NCI-H1417 (cell line): Measurements from ENCODE around the gene ANKH.
"Not testable (repeated sequence)": the region's sequence is repeated elsewhere in the genome, so short reads cannot be mapped to it uniquely, and the experiment has no call there.

Experiments used
- DNase-seq, 3 experiments: peaks; one replicate each; lab custom pipeline; 2025; lab: John Stamatoyannopoulos, UW

Gene ANKH

DNA sequence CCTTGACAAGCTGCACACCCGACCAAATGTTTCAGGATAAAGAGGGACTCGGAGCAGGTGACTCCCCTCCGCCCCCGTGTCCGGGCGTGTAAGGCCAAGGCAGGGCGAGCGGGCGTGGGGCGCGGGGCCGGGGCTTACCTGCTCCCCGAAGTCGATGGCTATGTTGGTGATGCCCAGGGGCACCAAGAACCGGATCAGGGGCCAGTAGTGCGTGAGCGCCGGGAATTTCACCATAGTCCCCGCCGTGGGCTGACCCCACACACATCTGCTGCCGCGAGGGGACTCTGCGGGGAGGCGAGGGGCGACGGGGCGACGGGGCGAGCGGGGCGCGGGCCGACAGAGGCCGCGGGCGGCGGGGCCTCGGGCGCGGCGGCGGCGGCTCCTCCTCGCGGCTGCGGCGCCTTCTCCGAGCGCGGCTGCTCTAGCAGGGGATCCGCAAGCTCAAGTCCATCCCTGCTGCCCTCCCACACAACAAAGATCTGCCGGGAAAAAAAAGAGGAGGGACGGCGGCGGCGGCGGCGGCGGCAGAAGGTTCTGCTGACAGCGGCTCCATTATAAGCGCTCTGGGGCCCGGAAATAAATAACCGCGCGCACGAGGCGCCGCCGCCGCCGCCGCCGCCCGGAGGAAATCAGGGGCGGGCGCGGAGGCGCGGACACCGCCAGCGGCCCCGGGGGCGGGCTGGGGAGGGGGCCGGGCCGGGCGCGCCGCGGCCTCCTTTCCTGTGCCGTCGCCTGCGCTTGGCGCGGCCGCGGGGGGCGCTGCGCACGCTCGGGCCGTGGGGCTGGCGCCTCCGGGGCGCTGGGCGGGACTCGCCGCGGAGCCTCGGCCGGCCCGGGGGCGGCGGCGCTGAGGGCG lies at the start of gene ANKH:
Gene ANKH (minus strand): TSS at position 565 of the 856 bp plus-strand sequence. CDS start 331 bp downstream, at position 234.
- DNase-seq: peak; percentile 89 to 94 (median 92)

DNA sequence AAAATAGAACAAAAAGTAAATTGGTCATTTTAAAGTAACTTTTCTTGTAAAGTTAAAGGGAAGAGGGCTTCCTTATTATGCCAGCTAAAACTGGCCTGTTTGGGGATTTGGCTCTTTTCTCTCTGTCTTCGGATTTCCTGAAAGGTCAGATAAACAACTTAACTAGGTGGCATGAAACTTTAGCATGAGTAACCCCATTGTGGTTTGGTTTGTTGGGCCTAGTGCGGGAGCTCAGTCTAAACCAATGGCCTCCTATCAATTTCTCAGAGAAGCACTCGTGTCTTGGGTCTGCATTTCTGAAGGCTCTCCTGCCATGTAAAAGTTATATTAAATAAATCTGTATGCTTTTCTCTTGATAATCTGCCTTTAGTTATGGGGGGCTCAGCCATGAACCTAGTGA lies 48.5 kb upstream of the ANKH start:
- DNase-seq: no peak

DNA sequence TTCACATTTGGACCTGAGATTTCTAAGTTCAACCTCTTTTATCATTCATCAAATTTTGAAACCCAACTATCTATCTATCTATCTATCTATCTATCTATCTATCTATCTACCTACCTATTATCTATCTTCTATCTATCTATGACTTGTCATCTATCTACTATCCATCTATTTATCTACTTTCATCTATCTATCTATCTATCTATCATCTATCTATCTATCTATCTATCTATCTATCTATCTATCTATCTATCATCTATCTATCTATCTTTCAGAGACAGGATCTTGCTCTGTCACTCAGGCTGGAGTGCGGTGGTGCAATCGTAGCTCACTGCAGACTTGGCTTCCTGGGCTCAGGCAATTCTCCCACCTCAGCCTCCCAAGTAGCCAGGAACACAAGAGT lies 47.5 kb upstream of the ANKH start:
- not testable (repeated sequence) for DNase-seq

DNA sequence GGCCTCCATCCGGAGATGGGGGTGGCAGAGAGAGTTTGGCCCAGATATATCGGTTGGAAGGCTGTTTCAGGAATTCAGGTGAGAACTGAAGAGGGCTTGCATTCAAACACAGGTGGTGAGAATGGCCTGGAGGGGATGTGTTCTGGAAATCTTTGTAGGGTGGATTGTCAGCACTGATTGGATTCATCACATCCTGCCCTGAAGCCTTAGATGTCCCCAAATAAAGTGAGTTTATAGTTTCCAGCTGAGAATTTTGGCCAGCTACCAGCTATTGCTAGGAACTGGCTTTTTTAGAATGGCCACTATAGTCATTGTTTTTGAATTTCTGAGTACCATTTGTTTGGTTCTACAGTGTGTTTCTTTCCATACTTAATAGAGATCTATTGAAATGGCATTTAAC lies 46.1 kb upstream of the ANKH start:
- DNase-seq: no peak

DNA sequence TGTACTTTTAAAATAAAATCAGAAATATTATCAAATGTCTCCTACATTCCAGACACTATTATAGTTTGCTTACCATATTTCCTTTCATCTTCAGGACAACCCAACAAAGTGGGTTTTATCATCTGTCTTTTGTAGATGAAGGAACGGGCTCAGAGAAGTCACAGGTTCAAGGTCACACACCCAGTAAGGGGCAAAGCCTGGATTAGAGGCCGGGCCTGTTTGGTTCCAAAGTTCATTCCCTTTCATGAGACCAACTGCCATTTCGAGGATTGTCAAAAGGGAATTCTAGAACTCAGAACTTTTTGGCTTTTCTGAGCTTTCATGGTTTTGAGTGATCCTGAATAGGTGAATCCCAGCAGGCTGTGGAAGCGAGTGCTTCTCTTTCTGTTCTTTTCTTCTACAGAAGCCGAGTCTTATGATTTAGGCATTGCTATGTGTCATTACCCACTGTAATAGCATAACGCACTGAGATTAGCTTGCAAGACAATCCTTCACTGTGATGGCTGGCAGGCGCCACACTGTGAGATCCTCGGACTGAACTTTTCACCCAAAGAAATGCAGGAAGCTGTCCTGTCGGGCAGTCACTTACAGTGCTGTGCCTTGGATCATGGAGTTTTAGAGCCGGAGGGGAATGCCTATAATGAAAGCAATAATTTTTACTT lies 43.8 kb upstream of the ANKH start:
- DNase-seq: no peak

DNA sequence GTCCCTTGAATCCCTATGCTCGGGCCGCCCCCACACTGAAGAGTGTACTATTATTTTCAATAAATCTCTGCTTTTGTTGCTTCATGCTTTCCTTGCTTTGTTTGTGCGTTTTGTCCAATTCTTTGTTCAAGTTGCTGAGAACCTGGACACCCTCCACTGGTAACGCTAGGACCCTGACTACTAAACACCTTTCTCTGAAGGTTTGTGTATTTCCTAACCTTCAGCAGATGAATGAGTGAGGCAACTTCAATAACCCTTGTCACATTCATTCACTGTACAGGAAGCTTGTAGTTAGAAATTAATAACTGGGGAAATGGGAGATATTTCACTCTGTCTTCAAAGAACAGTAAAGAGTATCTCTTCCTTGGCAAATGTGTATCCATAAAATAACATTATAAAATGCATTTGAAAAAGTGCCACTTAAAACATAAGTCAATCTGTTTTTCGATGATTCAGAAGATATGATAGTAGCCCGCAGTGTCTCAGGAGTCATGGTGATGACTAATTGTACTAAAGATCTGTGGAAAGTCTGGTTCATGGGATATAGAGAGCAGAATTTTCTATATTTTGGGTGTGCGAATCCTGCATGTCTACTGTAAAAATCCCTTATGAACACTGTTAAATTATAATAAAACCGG lies 43.2 kb upstream of the ANKH start:
- DNase-seq: no peak

DNA sequence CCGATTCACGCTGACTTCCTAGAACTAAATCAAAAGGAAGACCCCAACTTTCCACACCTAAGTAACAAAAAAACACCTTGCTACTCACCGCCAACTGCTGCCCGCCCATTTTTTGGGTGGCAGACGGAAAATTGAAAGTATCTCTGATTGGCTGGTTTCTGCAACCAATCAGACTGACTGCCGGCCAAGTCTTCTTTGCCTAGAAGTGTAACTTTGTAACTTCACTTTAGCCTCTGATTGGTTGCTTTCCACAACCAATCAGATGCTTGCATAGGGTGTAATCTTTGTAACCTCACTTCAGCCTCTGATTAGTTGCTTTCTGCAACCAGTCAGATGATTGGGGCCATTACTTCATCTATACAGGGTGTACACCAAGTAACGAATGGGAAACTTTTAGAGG lies 42.6 kb upstream of the ANKH start:
- no peak for DNase-seq

DNA sequence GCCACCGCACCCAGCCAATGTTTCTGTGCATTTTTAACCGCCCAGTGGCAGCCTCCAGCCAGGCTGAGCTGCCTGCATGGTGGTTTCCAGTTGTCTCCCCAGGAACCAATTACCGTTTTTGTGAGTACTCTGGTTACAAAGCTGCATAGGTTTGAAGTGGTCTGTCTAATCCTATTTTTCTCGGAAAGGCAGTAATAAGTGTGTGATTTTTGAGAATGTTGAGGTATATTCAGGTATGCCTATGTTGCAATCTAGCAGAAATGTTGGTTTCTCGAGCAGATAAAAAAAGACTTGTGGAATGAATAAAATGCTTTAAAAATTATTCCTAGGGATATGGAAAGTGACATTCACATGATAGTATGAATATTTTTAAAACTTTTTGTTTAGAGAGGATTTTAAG lies 41.5 kb upstream of the ANKH start:
- DNase-seq: no peak

DNA sequence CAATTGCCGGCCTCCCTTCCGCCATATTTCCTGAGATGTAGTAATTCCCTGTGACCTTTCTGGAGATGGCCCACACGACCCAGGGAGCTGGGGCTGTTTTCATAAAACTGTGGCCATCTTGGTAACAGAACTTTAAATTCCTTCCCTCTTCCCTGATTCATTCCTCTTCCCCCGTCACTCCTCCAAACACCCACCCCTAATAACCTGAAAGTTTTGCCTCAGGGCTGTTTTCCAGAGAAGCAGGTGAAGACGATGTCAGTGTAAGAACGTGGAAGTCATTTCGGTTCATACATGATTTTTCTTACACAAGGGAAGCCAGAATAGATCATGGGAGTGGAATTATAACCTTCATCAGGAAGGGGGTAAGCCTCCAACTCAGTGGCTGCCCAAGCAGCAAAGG lies 40.6 kb upstream of the ANKH start:
- DNase-seq: no peak

DNA sequence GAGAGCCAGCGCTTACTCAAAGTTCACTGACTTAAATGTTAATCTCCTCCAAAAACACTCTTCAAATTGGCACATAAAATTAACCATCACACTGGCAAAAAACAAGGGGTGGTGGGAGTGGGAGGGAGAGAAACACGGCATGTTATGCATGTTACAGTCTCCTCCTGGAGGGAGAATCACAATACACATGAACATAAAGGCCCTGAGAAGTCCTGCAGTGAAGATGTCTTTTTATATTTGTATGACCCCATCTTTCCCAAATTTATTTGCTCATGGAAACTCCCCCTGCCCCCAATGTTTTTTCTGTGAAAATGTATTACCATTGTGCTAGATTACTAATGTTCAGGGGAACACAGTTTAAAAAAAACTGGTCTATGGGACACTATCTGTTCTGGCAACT lies 37.8 kb upstream of the ANKH start:
- DNase-seq: no peak

DNA sequence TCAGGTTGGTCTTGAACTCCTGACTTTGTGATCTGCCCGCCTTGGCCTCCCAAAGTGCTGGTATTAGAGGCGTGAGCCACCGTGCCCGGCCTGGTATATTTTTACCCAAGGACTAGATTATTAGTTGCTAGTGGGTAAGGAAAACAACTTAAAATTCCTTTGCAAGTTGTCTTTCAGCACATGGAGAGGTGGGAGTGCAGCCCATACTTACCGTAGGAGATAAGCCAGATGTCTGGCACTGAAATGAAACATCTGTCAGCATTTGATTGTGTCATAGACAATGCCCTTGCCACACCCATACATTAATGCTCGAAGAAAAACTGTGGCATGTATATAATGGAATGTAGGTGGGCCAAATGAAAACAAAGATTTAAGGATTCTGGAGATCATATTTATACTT lies 36.6 kb upstream of the ANKH start:
- DNase-seq: no peak

DNA sequence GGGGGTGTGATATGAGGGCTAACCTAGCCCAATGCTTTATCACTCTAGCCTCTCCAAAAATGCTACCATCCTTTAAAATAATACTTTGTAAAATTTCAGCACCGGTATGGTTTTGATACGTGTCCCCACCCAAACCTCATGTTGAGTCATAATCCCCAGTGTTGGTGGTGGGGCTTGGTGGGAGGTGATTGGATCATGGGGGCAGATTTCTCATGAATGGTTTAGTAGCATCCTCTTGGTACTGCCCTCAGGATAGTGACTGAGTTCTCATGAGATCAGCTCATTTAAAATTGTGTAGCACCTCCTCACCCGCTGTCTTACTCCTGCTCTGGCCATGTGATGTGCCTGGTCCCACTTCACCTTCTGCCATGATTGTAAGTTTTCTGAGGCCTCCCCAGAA lies 35.0 kb upstream of the ANKH start:
- no peak for DNase-seq

DNA sequence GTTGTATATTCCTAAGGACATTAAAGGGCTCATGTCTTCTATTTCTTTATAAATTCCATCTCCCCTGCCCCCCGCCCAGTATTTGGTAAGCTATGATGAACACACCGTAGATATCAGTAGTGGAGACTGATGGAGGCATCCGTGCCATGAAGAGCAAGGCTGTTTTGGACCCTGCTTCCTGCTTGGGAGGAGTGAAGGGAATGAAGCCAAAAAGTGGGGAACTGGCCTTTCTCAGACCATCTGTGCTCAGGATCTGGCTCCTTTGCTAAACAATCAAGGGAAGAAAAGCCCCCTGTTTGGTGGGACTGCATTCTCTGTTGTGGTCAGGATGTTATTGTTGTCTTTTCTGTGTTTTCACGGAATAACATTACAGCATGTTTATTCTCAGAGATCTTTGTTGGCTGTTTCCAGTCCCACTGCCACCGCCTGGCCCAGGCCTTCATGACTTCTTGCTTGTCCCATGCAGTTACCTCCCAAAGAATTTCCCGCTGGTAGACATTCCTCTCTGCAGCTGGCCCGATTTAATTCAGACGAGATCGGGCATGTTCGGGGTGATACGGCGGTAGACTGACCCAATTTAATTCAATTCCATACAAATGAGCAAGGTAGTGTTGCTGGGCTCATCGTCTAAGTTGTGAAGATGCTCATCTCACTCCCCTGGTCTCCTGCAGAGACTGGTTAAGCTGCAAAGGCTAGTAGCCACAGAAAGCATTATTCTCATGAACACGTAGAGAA lies 31.4 kb upstream of the ANKH start:
- no peak for DNase-seq

DNA sequence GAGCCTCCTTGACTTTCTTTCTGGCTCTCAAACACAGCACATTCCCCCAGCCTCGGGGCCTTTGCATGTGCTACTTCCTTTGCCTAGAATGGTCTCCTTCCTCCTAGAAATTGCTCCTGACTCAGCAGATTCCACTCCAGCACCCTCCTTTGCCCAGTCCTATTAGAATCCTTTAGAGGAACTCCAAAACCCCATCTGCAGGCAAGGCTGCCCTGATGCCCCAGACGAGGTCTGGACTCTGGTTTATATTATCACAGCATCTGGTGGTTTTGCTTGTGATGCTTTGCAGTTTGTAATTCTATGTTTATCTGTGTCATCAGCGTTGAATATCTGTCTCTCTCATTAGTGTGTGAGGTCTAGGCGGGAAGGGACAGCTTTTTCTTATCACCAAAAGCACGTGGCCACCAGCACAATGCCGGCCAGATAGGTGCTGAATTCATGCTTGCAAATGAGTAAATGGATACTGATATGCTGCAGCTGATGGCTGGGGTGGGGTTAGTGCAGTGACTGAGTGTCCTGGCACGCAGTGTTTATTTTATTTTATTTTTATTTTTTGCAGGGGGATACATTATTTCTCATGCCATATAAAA lies 30.0 kb upstream of the ANKH start:
- DNase-seq: no peak

DNA sequence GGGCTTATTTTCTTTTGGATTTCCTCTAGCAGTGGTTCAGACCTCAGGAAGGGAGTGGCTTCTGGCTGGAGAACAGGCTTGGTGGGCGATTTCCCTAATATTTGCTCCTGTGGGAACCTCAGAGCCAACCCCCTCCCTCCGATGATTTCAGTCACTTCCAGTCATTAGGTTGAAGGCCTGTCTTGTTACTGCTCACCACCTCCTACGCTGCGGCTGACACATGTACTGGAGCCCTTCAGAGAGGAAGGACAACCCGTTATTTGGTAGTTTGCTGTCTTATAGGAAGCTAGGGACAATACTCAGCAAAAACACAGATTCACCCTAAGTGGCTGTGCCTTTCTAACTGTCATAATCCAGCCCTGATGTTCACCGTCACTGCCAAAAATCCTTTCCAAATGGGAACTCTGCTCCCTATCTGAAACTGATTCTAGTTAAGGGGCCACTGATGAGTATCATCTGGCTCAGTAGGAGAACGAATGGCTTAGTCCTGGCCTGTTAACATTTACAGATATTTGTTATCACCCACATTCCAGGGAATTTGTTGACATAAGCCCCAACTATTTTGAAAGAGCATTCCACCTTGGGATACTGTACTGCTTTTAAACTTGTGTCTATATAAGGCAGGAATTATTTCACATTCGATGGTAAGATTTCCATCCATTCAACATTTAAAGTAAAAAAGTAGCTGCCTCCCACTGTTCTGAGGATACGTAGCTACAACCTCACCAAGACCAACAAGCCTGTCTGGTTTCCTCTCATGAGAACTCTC lies 29.3 kb upstream of the ANKH start:
- DNase-seq: no peak

DNA sequence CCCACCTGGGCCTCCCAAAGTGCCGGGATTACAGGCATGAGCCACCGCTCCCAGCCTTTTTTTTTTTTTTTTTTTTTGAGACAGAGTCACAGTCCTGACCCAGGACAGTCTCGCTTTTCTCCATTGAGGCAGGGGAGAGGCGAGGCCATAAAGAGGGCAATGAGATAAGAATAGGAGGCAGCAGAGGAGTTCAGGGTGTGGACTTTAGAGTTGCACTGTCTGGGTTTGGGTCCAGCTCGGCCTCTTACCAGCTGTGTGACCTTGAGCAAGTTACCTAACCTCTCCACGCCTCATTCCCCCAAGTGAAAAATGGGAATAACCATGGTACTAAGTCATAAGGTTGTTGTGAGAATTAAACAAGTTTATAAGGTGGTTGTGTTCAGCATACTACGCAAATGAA lies 24.6 kb upstream of the ANKH start:
- DNase-seq: no peak

DNA sequence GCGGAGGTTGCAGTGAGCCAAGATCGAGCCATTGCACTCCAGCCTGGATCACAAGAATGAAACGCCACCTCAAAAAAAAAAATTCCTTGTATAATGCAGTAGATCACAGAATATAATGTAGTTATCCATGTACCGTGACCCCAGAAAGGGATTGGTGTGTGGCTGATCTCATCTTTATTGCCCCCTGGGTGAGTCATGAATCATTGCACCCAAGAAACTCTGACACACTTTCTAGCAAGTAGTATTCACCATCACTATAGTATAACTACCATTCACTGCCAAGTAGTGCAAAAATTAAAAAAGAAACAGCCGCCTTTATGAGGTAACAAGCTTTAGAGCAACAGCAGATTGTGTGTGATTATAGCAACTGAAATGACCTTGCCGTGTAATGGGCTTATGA lies 23.7 kb upstream of the ANKH start:
- no peak for DNase-seq

DNA sequence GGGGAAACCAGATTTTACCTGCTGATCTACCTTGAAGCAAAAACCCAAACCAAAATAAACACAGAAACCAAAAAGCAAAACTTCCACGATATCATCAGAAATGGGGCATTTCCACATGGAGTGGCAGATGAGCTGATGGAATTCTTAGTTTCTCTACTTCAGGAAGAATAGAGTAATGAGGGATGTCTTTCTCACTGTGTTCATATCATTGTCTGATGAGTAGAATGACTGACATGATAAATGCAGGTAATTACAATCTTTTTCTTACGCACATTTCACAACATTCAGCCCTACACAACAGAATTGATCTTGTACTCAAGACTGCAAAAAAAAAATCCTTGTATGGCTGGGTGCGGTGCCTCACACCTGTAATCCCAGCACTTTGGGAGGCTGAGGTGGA lies 23.2 kb upstream of the ANKH start:
- DNase-seq: no peak

DNA sequence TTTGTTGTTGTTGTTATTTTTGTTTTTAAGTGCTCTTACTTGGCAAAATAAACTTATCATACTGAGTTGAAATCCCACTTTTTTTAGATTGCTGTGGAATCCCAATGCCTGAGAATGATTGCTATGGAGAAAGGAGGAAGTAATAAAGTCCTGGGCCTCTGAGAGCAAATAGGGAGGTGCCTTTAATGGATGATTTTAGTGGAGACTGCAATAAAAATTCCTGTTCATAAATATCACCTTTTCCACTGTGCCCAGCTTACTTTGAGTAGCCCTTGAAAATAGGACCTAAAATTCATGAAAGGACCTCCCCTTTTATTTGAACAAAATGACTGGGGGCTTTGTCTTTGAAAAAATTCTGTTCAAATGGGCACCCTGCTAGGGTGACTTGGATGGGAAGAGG lies 21.8 kb upstream of the ANKH start:
- no peak for DNase-seq

DNA sequence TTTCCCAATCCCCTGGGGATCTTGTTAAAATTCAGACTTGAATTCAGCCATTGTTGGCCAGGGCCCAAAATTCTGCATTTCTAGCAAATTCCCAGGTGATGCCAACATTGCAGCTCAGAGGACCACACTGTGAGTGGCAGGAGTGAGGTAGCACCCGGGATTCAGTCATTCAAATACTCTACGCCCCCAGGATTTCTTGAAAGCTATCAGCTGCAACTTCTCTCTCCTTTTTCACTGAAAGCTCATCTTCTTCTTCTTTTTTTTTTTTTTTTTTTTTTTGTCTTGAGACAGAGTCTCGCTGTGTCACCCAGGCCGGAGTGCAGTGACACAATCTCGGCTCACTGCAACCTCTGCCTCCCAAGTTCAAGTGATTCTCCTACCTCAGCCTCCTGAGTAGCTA lies 19.3 kb upstream of the ANKH start:
- no peak for DNase-seq

DNA sequence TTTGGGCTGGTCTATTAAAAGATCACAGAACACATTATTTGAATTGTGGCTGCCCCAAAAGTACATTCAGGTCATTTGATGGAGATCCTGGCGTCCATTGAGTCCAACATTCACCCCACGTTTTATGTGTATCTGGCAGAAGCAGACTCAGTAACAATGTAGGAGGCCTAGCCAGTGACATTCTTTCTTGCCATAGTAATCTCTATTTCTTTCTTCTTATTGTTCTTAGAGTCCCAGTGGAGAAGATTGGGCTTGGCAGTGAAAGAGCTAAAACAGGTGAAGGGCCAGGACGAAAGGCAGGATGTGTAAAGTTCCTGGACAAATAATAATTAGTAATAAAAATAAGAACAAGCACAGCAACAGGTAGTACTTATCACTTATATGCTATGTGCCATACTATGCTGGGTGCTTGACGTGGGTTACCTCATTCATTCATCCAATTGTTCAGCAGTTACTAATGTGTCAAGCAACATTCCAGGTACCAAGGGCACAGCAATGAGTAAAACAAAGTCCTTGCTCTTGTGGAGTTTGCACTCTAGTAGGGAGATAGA lies 12.6 kb upstream of the ANKH start:
- no peak for DNase-seq
